WERI-Rb-1 (cell line): Measurements from ENCODE around the gene KIRREL3.
"Not testable (repeated sequence)": the region's sequence is repeated elsewhere in the genome, so short reads cannot be mapped to it uniquely, and the experiment has no call there.

Experiments used
- DNase-seq: peaks from one replicate; pipeline ENCODE4 v3.0.0-alpha.2; 2020
- H3K27ac ChIP-seq: fragments of 250-450 bp; sonication (Bioruptor Pico); 2 replicates; pipeline ENCODE4 v1.5.1; 2020; ENCODE audit warnings: mild to moderate bottlenecking, moderate library complexity
- H3K27me3 ChIP-seq: fragments of 250-450 bp; sonication (Bioruptor Pico); 2 replicates; pipeline ENCODE4 v1.5.1; 2021; ENCODE audit warnings: mild to moderate bottlenecking, low read depth, moderate library complexity; ENCODE audit not compliant: insufficient read depth, severe bottlenecking
- H3K36me3 ChIP-seq: fragments of 250-450 bp; sonication (Bioruptor Pico); 2 replicates; pipeline ENCODE4 v1.5.1; 2020; ENCODE audit warnings: mild to moderate bottlenecking, moderate library complexity
- H3K4me3 ChIP-seq: 2 replicates; pipeline ENCODE4 v1.5.1; 2011; ENCODE audit warnings: low read depth, mild to moderate bottlenecking, control low read depth, low read length
- H3K9me3 ChIP-seq: fragments of 250-450 bp; sonication (Bioruptor Pico); 2 replicates; pipeline ENCODE4 v1.5.1; 2021; ENCODE audit warnings: mild to moderate bottlenecking, moderate library complexity; ENCODE audit not compliant: severe bottlenecking
- CTCF ChIP-seq: IDR thresholded peaks from 2 replicates; pipeline ENCODE4 v1.5.1; 2011; ENCODE audit warnings: low read depth, mild to moderate bottlenecking, control low read depth, inconsistent platforms, low read length

KIRREL3 gene

GRCh38 chr11:126963603-126964363, 36.8 kb downstream of the KIRREL3 start:
- DNase-seq, result no peak
- no peak overlapping the region for H3K4me3 ChIP-seq
- no peaks in the 10 kb centered on the region for H3K36me3 ChIP-seq
- no peaks in the 10 kb centered on the region for H3K27me3 ChIP-seq
- no peaks in the 10 kb centered on the region for H3K9me3 ChIP-seq
- H3K27ac ChIP-seq, result no peak overlapping the region
- TF ChIP-seq CTCF, result no peak

- no peak for TF ChIP-seq CTCF
Measured at GRCh38 chr11:126963115-126963514, 37.5 kb downstream of the KIRREL3 start.

GRCh38 chr11:126959700-126960099, 40.9 kb downstream of the KIRREL3 start:
- H3K4me3 ChIP-seq, result no peak overlapping the region
- H3K27me3 ChIP-seq, result no peaks in the 10 kb centered on the region
- H3K27ac ChIP-seq, result no peak overlapping the region
- DNase-seq, result no peak
- H3K9me3 ChIP-seq, result no peaks in the 10 kb centered on the region
- no peak for TF ChIP-seq CTCF
- H3K36me3 ChIP-seq, result no peaks in the 10 kb centered on the region

More at GRCh38 chr11:126963115-126963514, 37.5 kb downstream of the KIRREL3 start:
- no peaks in the 10 kb centered on the region for H3K27me3 ChIP-seq
- DNase-seq, result no peak
- H3K9me3 ChIP-seq, result no peaks in the 10 kb centered on the region
- no peak overlapping the region for H3K27ac ChIP-seq
- H3K4me3 ChIP-seq, result no peak overlapping the region
- no peaks in the 10 kb centered on the region for H3K36me3 ChIP-seq

- Histone ChIP-seq H3K27ac (no peak overlapping the region), H3K4me3 (no peak overlapping the region), H3K9me3 (peaks cover 3% of the 10 kb centered on the region), H3K27me3 (no peaks in the 10 kb centered on the region), H3K36me3 (no peaks in the 10 kb centered on the region)
- no peak for TF ChIP-seq CTCF
- DNase-seq, result no peak
Measured at GRCh38 chr11:126956635-126957034, 43.9 kb downstream of the KIRREL3 start.

GRCh38 chr11:126952533-126952932, 48.0 kb downstream of the KIRREL3 start:
- H3K9me3 ChIP-seq, H3K4me3 ChIP-seq, H3K27me3 ChIP-seq, DNase-seq, H3K27ac ChIP-seq, H3K36me3 ChIP-seq: not testable (repeated sequence)

- H3K27ac ChIP-seq, result no peak overlapping the region
- DNase-seq, result no peak
- TF ChIP-seq CTCF, result no peak
- no peak overlapping the region for H3K4me3 ChIP-seq
- peaks cover 3% of the 10 kb centered on the region for H3K9me3 ChIP-seq
- no peaks in the 10 kb centered on the region for H3K36me3 ChIP-seq
- no peaks in the 10 kb centered on the region for H3K27me3 ChIP-seq
Measured at GRCh38 chr11:126951465-126951864, 49.1 kb downstream of the KIRREL3 start.
